HL-60 (cell line): Measurements from ENCODE around the gene QARS1.

ENCODE experiments used
- CTCF ChIP-seq: IDR thresholded peaks from one replicate; pipeline ENCODE4 v1.5.1; 2011; ENCODE audit warnings: low read length, control low read depth, inconsistent platforms; ENCODE audit not compliant: insufficient read depth
- GABPA ChIP-seq: IDR thresholded peaks from 2 replicates; pipeline ENCODE4 v1.6.1; 2012; ENCODE audit warnings: low read depth
- POLR2AphosphoS5 ChIP-seq: IDR thresholded peaks from 2 replicates; pipeline ENCODE4 v1.6.1; 2012; ENCODE audit warnings: low read depth
- REST ChIP-seq: IDR thresholded peaks from 2 replicates; pipeline ENCODE4 v1.6.1; 2012; ENCODE audit warnings: low read depth; ENCODE audit not compliant: insufficient replicate concordance
- SPI1 ChIP-seq: IDR thresholded peaks from 2 replicates; pipeline ENCODE4 v1.6.1; 2012; ENCODE audit warnings: low read depth, mild to moderate bottlenecking, borderline replicate concordance

- TF ChIP-seq GABPA (no peak), REST (no peak), CTCF (no peak), SPI1 (no peak), POLR2AphosphoS5 (no peak)
Measured at GRCh38 chr3:49140080-49140479, 35.5 kb upstream of the QARS1 start.
